Measurements from ENCODE around the gene HMCN1. TPM values are rescaled to one million over a fixed set of nuclear protein-coding genes. Genes with fewer than 3 reads are reported as not detected.

Gene HMCN1
- total RNA-seq, 1 experiment from 2014 or later, result 0.12 TPM

GRCh38 chr1:186042230-186042629, 308.0 kb downstream of the HMCN1 start:
- DNase-seq (ENCODE audit: unreplicated experiment), result no peak
- Mint-ChIP-seq H3K9me3 (ENCODE audit: unreplicated experiment) (no peaks in the 10 kb centered on the region), H3K4me1 (ENCODE audit: insufficient read depth, unreplicated experiment) (no peaks in the 10 kb centered on the region), H3K27me3 (ENCODE audit: insufficient read depth, unreplicated experiment) (no peaks in the 10 kb centered on the region), H3K36me3 (ENCODE audit: insufficient read depth, unreplicated experiment) (no peaks in the 10 kb centered on the region), H3K27ac (ENCODE audit: low read depth, unreplicated experiment) (no peak overlapping the region), H3K4me3 (ENCODE audit: unreplicated experiment) (no peak overlapping the region)
- BruUV-seq (replicated peaks), result no TSS peak
- intact Hi-C loops (cut with micrococcal nuclease), result no loop called here
- CTCF ChIA-PET, result interaction anchor here (0.7 kb wide), 1 partner anchor 54 kb away, joined by 3 read pairs; no protein-coding TSS in a partner anchor
- POLR2A ChIA-PET, result no interaction called here
- TF ChIP-seq, protein P1, sequence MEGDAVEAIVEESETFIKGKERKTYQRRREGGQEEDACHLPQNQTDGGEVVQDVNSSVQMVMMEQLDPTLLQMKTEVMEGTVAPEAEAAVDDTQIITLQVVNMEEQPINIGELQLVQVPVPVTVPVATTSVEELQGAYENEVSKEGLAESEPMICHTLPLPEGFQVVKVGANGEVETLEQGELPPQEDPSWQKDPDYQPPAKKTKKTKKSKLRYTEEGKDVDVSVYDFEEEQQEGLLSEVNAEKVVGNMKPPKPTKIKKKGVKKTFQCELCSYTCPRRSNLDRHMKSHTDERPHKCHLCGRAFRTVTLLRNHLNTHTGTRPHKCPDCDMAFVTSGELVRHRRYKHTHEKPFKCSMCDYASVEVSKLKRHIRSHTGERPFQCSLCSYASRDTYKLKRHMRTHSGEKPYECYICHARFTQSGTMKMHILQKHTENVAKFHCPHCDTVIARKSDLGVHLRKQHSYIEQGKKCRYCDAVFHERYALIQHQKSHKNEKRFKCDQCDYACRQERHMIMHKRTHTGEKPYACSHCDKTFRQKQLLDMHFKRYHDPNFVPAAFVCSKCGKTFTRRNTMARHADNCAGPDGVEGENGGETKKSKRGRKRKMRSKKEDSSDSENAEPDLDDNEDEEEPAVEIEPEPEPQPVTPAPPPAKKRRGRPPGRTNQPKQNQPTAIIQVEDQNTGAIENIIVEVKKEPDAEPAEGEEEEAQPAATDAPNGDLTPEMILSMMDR (IDR thresholded peaks at IDR 0.05; ENCODE audit: unreplicated experiment), result no peak

DNA sequence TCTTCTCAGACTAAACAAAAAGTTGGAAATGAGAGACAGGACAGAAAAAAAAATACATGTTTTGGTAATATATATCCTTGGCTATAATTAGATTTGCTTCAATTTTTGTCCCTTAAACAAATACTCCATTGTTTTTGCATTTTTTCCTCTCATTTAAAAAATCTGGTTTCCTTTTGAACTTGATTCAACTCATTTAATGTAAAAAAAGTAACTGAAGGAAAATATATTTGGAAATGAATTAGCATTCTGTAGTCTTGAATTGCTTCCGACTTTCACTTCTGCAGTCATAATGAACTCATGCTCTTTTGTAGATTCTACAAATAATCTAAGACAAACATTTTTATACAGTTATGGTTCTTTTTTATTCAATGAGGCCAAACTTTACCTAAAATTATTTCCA, 309.1 kb downstream of the HMCN1 start:
- H3K9me3 Mint-ChIP-seq (ENCODE audit: unreplicated experiment), result no peaks in the 10 kb centered on the region
- BruUV-seq (replicated peaks), result no TSS peak
- TF ChIP-seq, protein P1 (IDR thresholded peaks at IDR 0.05; ENCODE audit: unreplicated experiment), result no peak
- no peaks in the 10 kb centered on the region for H3K27me3 Mint-ChIP-seq (ENCODE audit: insufficient read depth, unreplicated experiment)
- no peak overlapping the region for H3K27ac Mint-ChIP-seq (ENCODE audit: low read depth, unreplicated experiment)
- CTCF ChIA-PET, result interaction anchor here (0.8 kb wide), 1 partner anchor 16 kb away, joined by 3 read pairs; no protein-coding TSS in a partner anchor
- no peak overlapping the region for H3K4me3 Mint-ChIP-seq (ENCODE audit: unreplicated experiment)
- POLR2A ChIA-PET, result no interaction called here
- H3K4me1 Mint-ChIP-seq (ENCODE audit: insufficient read depth, unreplicated experiment), result no peaks in the 10 kb centered on the region
- no peak for DNase-seq (ENCODE audit: unreplicated experiment)
- H3K36me3 Mint-ChIP-seq (ENCODE audit: insufficient read depth, unreplicated experiment), result no peaks in the 10 kb centered on the region
- intact Hi-C loops (cut with micrococcal nuclease), result no loop called here

DNA sequence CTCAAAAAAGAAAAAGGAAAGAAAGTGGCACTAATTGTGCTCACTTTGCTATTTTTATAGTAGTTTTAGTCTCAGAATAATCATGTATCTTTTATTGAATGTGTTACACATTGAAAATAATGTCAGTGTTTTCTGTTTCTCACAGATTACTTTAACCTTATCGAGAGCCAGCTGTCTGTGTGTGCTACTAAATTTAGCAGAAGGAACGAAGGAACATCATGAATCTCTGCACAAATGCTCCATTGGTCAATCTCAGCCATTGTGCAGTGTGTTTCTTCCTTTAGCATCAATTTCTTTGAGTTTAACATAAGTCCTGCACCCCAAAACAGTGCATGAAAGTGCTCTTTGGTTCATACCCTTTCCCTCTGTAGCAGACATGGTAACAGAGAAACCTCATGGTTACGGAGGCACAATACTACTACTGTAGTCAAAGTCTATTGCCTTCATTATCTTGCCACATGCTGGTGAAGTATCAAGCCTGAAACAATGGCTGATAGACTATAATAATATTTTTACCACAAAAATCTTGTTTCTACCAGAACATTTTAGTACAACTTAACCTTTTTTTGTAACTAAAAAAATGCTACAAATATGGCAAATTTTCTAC, 310.0 kb downstream of the HMCN1 start:
- H3K9me3 Mint-ChIP-seq (ENCODE audit: unreplicated experiment), result no peaks in the 10 kb centered on the region
- ChIA-PET POLR2A (no interaction called here), CTCF (no interaction called here)
- H3K36me3 Mint-ChIP-seq (ENCODE audit: insufficient read depth, unreplicated experiment), result no peaks in the 10 kb centered on the region
- H3K4me1 Mint-ChIP-seq (ENCODE audit: insufficient read depth, unreplicated experiment), result no peaks in the 10 kb centered on the region
- DNase-seq (ENCODE audit: unreplicated experiment), result no peak
- TF ChIP-seq, protein P1 (IDR thresholded peaks at IDR 0.05; ENCODE audit: unreplicated experiment), result no peak
- H3K4me3 Mint-ChIP-seq (ENCODE audit: unreplicated experiment), result no peak overlapping the region
- no peaks in the 10 kb centered on the region for H3K27me3 Mint-ChIP-seq (ENCODE audit: insufficient read depth, unreplicated experiment)
- no TSS peak for BruUV-seq (replicated peaks)
- no peak overlapping the region for H3K27ac Mint-ChIP-seq (ENCODE audit: low read depth, unreplicated experiment)
- intact Hi-C loops (cut with micrococcal nuclease), result no loop called here

- no peaks in the 10 kb centered on the region for H3K27me3 Mint-ChIP-seq (ENCODE audit: insufficient read depth, unreplicated experiment)
- ChIA-PET POLR2A (no interaction called here), CTCF (interaction anchor here (0.9 kb wide), 1 partner anchor 10 kb away, joined by 8 read pairs; no protein-coding TSS in a partner anchor)
- H3K36me3 Mint-ChIP-seq (ENCODE audit: insufficient read depth, unreplicated experiment), result no peaks in the 10 kb centered on the region
- H3K9me3 Mint-ChIP-seq (ENCODE audit: unreplicated experiment), result no peaks in the 10 kb centered on the region
- intact Hi-C loops (cut with micrococcal nuclease), result no loop called here
- H3K4me1 Mint-ChIP-seq (ENCODE audit: insufficient read depth, unreplicated experiment), result peaks cover 6% of the 10 kb centered on the region
- DNase-seq (ENCODE audit: unreplicated experiment), result no peak
- no TSS peak for BruUV-seq (replicated peaks)
- no peak overlapping the region for H3K27ac Mint-ChIP-seq (ENCODE audit: low read depth, unreplicated experiment)
- no peak overlapping the region for H3K4me3 Mint-ChIP-seq (ENCODE audit: unreplicated experiment)
- TF ChIP-seq, protein P1 (IDR thresholded peaks at IDR 0.05; ENCODE audit: unreplicated experiment), result no peak
Measured at GRCh38 chr1:186046437-186047211, 312.4 kb downstream of the HMCN1 start.
